ENCODE results near the gene SMIM27.
A peak's percentile ranks its signal among the peaks of the same experiment; 100 is the strongest.

SMIM27 gene

GRCh38 chr9:32554591-32554990 is 2.5 kb downstream of the SMIM27 start:
- DNase-seq (ENCODE audit: low read depth in 2 of 2) = no peak

GRCh38 chr9:32558408-32558934 is 6.3 kb downstream of the SMIM27 start:
- no peak for DNase-seq (ENCODE audit: low read depth in 2 of 2)

GRCh38 chr9:32565967-32566366 is 13.8 kb downstream of the SMIM27 start:
- DNase-seq (ENCODE audit: low read depth in 2 of 2) = no peak

- no peak for DNase-seq (ENCODE audit: low read depth in 2 of 2)
Observed at GRCh38 chr9:32566770-32567169, 14.6 kb downstream of the SMIM27 start.

GRCh38 chr9:32570262-32570661 is 18.1 kb downstream of the SMIM27 start:
- no peak for DNase-seq (ENCODE audit: low read depth in 2 of 2)

GRCh38 chr9:32571969-32572899 is 20.1 kb downstream of the SMIM27 start:
- DNase-seq (ENCODE audit: low read depth in 2 of 2) = peak in 1 of 2 experiments; percentile 27

- DNase-seq (ENCODE audit: low read depth in 2 of 2) = peak; percentile 79 to 80
Observed at GRCh38 chr9:32572900-32573523, 20.9 kb downstream of the SMIM27 start, which contains the start of gene NDUFB6. Gene NDUFB6 (minus strand): TSS chr9:32573159. CDS start chr9:32573060, 99 bp downstream.

- DNase-seq (ENCODE audit: low read depth in 2 of 2) = no peak
Observed at GRCh38 chr9:32573821-32574220, 21.7 kb downstream of the SMIM27 start.

- no peak for DNase-seq (ENCODE audit: low read depth in 2 of 2)
Observed at GRCh38 chr9:32574858-32575257, 22.7 kb downstream of the SMIM27 start.

GRCh38 chr9:32577316-32577715 is 25.2 kb downstream of the SMIM27 start:
- no peak for DNase-seq (ENCODE audit: low read depth in 2 of 2)

GRCh38 chr9:32578976-32579375 is 26.8 kb downstream of the SMIM27 start:
- DNase-seq (ENCODE audit: low read depth in 2 of 2) = no peak

GRCh38 chr9:32579706-32580331 is 27.7 kb downstream of the SMIM27 start:
- peak; percentile 17 to 25 for DNase-seq (ENCODE audit: low read depth in 2 of 2)

- DNase-seq (ENCODE audit: low read depth in 2 of 2) = no peak
Observed at GRCh38 chr9:32580631-32581300, 28.6 kb downstream of the SMIM27 start.

GRCh38 chr9:32581512-32582143 is 29.5 kb downstream of the SMIM27 start:
- peak; percentile 18 to 22 for DNase-seq (ENCODE audit: low read depth in 2 of 2)

- peak; percentile 11 to 15 for DNase-seq (ENCODE audit: low read depth in 2 of 2)
Observed at GRCh38 chr9:32584784-32585183, 32.7 kb downstream of the SMIM27 start.

- no peak for DNase-seq (ENCODE audit: low read depth in 2 of 2)
Observed at GRCh38 chr9:32587901-32588300, 35.8 kb downstream of the SMIM27 start.

- peak; percentile 16 to 17 for DNase-seq (ENCODE audit: low read depth in 2 of 2)
Observed at GRCh38 chr9:32589083-32589723, 37.1 kb downstream of the SMIM27 start.

- no peak for DNase-seq (ENCODE audit: low read depth in 2 of 2)
Observed at GRCh38 chr9:32590476-32590875, 38.3 kb downstream of the SMIM27 start.

- no peak for DNase-seq (ENCODE audit: low read depth in 2 of 2)
Observed at GRCh38 chr9:32590898-32591297, 38.8 kb downstream of the SMIM27 start.

- no peak for DNase-seq (ENCODE audit: low read depth in 2 of 2)
Observed at GRCh38 chr9:32596096-32596865, 44.2 kb downstream of the SMIM27 start.

Measured in fibroblast of skin of left quadriceps (primary cell).